HG03342 (cell line): ENCODE measurements around the gene MAP3K19.
"Not testable (repeated sequence)": the region's sequence is repeated elsewhere in the genome, so short reads cannot be mapped to it uniquely, and the experiment has no call there.

Experiments used
- ATAC-seq: cut with Tn5 transposase; IDR thresholded peaks from one replicate; pipeline ENCODE4 v1.9.1; 2021; ENCODE audit warnings: mild to moderate bottlenecking, moderate library complexity; ENCODE audit not compliant: unreplicated experiment

The MAP3K19 gene, protein sequence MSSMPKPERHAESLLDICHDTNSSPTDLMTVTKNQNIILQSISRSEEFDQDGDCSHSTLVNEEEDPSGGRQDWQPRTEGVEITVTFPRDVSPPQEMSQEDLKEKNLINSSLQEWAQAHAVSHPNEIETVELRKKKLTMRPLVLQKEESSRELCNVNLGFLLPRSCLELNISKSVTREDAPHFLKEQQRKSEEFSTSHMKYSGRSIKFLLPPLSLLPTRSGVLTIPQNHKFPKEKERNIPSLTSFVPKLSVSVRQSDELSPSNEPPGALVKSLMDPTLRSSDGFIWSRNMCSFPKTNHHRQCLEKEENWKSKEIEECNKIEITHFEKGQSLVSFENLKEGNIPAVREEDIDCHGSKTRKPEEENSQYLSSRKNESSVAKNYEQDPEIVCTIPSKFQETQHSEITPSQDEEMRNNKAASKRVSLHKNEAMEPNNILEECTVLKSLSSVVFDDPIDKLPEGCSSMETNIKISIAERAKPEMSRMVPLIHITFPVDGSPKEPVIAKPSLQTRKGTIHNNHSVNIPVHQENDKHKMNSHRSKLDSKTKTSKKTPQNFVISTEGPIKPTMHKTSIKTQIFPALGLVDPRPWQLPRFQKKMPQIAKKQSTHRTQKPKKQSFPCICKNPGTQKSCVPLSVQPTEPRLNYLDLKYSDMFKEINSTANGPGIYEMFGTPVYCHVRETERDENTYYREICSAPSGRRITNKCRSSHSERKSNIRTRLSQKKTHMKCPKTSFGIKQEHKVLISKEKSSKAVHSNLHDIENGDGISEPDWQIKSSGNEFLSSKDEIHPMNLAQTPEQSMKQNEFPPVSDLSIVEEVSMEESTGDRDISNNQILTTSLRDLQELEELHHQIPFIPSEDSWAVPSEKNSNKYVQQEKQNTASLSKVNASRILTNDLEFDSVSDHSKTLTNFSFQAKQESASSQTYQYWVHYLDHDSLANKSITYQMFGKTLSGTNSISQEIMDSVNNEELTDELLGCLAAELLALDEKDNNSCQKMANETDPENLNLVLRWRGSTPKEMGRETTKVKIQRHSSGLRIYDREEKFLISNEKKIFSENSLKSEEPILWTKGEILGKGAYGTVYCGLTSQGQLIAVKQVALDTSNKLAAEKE (N-terminal part only)

DNA sequence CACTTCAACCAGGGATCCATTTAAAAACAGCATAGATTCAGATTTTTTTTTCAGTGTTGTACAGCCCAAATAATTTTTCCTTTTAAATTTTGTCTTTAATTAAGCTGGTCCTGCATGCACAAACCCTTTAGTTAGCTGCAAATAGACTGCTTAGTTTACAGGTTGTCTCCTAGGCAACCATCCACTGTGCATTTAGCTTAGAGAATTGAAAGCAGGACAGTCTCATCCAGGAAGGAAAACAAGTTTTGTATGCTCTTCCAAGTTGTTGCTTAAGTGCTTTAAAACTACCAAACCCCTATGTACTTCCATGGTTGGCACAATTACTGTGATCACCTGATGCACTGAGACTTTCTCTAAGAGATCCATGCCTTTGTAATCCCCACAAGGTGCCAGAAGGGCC, at the start of gene MAP3K19:
TSS of gene MAP3K19 (minus strand) at position 148 of the 400 bp plus-strand sequence. CDS start 22,800 bp downstream, outside the sequence.
- no peak for ATAC-seq

DNA sequence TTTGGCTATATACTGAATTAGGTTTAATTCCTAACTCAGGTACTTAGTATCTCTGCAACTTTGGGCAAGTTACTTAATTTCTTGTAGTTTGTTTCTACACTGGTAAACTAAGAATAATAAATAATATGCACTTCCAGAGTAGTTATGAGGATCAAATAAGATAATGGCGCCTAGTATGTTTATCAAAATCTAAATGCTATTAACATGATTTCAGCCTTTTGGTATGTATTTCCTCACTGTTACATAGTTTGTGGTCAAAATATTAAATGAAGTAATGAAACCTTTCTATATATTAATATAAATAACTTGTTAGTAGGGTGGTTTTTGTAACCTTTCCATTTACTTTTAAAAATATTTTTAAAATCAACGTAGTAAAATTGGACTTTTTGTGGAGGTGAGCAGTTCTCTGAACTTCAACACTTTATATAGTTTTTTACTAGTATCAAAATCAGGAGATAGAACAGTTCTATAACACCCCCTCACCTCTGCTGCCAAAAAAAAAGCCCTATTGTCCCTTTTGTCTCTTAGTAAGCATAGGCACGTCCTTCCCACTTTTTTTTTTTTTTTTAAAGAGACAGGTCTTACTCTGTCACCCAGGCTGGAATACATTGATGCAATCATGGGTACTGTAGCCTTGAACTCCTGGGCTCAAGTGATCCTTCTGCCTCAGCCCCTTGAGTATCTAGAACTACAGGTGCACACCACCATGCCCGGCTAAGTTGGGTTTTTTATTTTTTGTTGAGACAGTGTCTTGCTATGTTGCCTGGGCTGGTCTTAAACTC, 49.6 kb upstream of the MAP3K19 start:
- no peak for ATAC-seq

DNA sequence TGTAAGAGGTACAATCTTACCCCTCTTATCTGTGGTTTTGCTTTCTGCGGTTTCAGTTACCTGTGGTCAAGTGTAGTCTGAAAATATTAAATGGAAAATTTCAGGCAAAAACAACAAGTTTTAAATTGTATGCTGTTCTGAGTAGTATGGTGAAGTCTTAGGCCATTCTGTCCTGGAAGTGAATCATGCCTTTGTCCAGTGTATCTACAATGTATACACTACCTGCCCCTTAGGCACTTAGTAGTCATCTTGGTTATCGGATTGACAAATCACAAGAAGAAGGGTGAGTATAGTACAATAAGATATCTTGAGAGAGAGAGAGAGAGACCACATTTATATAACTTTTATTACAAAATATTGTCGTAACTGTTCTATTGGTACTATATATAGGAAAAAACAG, 48.3 kb upstream of the MAP3K19 start:
- ATAC-seq, result no peak

DNA sequence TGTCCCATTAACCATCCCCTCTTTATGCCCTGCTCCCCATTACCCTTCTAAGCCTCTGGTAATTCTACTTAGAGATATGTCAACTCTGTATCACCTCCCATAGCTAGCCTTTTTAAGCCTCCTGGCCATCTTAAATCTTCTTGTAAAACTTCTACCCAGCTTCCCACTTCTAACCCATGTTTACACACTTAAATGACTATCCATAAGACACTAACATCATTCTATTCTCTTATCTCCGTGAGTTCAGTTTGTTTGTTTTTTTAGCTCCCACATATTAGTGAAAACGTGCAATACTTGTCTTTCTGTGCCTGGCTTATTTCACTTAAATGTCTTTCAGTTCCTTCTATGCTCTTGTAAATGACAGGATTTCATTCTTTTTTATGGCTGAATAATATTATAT, 47.3 kb upstream of the MAP3K19 start:
- ATAC-seq, result no peak

DNA sequence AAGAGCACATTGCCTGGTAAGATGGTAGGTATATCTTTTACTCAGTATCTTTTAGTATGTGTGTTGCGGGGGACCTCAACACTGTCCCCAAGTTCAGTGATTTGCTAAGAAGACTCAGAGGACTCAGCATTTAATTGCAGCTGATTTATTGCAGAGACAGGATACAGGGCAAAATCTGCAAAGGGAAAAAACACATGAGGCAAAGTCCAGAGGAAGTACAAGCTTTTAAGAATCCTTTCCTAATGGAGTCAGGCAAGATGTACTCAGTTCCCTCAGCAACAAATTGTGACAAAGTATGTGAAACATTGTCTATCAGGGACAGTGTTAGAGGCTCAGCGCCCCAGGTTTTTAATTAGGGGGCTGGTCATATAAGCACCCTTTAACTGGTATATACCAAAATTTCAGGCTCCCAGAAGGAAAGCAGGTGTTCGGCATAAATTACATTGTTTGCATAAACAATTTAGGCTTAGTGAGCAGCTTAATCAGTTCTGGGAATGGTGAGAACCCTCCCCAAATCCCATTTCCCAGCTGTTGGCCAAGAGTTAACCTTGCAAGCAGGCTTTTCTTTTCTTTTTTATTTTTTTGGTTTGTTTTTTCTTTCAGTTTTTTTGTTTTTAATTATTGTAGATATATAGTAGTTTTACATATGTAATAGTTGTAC, 46.6 kb upstream of the MAP3K19 start:
- ATAC-seq, result no peak

DNA sequence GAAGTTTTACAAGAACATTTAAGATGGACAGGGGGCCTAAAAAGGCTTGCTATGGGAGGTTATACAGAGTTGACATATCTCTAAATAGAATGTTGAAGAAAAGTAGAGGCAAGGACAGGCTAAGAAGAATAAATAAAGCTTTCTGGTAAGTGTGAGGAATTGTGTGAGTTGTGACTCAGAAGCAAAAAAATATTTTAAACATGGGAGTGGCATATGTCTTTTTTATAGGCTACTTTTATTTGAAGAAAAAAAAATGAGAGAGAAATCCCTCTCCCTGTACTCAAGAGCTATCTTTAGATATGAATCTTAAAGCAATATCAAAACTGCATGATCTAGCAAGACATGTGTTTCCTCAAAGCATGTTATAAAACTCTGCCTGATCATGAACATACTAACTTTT, 45.9 kb upstream of the MAP3K19 start:
- no peak for ATAC-seq

DNA sequence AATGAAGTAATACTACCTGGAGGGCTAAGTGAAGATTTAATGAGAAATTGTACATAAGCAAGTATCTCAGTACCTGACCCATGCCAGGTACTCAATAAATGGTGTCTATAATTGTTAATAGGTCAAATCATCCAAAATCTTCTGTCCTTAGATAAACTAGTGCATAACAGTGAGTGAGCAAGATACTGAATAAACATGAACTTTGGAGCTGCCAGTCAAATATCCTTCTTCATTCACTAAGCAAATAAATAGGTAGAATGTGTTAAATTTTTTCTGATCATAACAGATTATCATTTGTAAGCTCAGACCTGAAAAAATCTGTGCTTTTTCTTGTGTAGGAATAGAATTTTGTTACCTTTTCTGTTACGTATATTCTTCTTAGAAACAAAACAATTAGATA, 44.4 kb upstream of the MAP3K19 start:
- no peak for ATAC-seq

DNA sequence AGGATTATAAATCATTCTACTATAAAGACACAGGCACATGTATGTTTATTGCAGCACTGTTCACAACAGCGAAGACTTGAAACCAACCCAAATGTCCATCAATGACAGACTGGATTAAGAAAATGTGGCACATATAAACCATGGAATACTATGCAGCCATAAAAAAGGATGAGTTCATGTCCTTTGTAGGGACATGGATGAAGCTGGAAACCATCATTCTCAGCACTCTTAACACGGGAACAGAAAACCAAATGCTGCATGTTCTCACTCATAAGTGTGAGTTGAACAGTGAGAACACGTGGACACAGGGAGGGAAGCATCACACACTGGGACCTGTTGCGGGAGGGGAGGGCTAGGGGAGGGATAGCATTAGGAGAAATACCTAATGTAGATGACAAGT, 42.4 kb upstream of the MAP3K19 start:
- ATAC-seq, result not testable (repeated sequence)

DNA sequence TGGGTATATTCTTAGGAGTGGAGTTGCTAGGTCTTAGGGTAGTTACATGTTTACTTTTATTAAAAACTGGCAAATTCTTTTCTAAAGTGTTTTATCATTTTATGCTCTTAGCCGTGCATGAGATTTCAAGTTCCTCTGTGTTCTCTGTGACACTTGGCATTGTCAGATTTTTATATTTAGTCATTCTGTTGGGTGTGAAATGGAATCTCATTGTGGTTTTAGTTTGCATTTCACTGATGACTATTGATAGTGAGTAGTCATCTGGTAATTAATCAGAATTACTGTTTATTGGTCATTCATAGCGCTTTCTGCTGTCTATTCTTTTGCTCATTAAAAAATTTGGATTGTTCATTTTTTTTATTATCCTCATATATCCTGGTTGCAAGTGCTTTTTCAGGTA, 39.0 kb upstream of the MAP3K19 start:
- no peak for ATAC-seq

DNA sequence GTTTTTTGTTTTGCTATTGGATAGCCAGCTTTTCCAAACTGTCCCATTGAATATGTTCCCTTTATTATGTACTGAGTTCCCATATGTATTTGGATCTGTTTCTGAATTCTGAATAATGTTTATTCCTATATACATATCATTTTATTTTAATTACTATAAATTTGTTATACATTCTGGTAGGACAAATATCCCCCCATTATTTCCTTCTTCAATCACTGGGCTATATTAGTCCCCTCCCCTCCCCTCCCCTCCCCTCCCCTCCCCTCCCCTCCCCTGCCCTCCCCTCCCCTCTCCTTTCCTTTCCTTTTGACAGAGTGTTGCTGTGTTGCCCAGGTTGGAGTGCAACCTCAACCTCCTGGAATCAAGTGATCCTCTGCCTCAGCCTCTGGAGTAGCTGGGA, 31.2 kb upstream of the MAP3K19 start:
- ATAC-seq, result no peak

DNA sequence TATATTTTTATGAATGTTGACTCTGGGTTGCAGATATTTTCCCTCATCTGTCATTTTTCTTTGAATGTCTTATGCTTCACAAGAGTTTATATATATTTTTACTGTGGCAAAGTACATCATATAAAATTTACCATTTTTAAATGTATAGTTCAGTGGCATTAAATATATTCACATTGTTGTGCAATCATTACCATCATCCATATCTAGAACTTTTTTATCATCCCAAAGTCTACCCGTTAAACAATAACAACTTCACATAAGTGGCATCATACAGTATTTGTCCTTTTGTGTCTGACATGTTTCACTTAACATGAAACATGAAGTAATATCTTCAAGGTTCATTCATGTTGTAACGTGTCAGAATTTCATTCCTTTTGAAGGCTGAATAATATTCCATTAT, 29.3 kb upstream of the MAP3K19 start:
- no peak for ATAC-seq

DNA sequence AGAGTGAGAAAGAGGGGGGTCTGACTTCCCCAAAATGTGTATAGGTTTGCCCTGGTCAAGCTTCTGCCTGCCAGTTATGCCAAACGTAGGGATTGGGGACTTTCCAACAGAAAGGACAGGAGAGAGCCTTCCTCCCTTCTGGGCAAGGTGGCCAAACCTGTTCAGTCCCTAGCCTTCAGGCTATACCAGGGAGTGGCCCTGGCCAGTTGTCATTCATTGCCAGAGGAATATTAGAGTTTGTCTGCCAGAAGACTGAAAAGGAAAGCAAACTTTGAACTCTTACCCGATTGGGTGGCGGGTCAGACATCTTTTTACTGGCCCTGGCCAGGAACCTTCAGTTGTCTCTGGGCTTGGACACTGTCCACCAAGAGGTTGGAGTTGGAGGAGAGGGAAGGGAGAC, 27.0 kb upstream of the MAP3K19 start:
- no peak for ATAC-seq

DNA sequence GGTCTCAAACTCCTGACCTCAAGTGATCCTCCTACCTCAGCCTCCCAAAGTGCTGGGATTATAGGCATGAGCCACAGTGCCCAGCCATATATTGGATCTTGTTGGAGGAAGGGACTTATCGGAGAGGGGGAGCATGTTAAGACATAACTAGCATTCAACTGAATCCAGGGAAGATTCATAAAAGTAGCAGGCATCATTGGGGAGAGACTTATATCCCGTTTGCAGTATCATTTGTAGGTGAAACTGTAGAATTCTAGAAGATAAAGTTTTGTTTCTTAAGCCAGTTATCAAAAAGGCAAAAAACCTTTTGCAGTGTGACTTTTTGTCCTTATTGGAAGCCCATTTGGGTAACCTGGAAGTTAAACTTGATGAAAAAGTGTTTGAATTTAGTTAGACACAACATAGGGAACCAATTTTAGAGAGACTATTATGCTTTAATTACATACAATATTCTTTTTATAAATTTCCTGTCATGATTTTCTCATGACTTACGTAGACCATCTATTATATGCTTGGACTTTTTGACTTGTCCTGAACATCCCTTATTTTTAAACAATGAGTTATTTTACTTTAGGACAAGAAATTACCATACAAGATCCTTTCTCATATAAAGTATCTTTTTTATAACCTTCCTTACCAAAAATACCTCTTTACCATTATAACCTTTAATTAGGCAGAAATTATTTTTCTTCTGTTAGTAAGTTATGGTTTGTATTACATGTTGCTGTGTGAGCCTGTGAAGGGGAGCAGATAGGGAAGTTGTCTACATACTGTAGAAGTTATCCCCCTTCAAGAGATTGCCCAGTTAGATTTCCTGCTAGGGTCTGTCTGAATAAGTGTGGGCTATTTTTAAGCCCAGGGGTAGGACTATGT, 25.1 kb upstream of the MAP3K19 start:
- no peak for ATAC-seq

DNA sequence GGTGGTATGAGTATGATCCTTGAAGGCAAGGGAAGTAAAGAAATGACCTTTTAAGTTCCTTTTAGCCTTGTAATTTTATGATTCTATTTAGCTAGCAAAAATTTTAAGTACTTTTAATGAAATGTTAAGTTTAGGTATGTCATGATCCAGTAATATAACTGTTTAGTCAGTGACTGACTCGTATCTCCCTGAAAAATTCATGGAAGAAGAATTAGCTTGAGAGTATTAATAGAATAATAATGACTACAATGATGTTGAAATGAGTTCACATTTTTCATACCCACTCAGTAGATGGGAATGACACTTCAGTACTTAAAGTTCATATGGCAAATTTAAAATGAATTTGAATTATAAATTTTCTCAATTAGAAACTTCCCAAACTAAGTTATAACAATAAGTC, 19.5 kb upstream of the MAP3K19 start:
- ATAC-seq, result no peak

DNA sequence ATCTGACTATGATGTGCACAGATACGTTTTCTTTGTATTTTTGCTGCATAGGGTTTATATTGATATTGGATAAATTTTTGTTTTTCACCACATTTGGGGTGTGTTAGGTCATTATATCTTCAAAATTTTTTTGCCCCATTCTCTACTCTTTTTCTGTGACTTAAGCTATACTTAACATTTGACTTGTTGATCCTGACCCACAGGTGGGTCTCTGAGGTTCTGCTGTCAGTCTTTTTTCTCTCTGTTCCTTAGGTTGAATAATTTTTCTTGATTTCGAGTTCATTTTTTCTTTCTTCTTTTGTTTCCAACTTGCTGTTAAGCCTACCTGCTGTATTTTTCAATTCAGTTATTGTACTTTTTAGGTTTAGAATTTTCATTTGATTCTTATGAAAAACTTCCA, 16.9 kb upstream of the MAP3K19 start:
- ATAC-seq, result no peak

DNA sequence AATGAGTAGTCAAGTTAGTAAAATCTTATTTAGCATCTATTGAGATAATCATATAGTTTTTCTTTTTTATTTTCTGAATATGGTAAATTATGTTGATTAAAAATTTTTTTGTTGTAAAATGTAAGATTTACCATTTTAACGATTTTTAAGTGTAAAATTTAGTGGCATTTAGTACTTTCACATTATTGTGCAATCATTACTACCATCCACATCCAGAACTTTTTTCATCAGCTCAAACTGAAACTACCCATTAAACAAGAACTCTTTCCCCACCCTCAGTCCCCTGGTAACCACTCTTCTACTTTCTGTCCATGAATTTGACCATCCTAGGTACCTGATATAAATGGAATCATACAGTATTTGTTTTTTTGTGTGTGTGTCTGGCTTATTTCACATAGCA, 16.0 kb upstream of the MAP3K19 start:
- no peak for ATAC-seq

DNA sequence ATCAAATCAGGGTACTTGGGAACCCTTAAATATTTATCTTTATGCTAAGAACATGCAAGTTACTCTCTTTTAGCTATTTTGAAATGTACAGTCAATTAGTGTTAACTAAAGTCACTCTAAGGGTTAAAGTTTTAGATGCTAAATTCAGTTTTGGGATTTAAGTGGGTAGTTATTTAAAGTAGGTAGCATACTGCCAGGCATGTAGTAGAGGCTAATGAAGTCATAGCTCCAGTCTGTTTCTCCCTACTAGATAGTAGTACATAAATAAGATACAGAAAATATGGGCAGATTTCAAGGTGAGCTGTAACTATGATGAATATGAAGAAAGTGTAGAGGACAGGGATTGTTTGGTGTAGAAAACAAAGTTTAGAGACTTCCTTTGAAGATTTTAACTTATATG, 12.3 kb upstream of the MAP3K19 start:
- no peak for ATAC-seq

DNA sequence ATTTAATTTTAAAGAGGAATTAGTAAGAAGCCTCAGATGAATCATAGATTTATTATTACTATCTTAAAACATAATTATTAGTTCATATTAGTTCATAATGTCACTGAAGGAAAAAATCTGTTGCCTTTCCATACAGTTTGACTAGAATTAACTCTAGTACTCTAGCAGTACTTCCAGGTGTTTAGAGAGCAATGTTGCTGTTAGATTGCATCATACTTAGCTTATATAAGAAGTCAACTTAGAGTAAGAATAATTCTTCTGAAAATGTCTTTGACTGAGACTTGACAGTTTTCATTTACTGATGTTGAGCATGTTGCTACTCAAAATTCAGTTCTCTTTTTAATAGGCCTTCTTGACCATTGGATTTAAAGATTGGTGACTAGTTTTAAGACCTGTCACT, 9.5 kb upstream of the MAP3K19 start:
- no peak for ATAC-seq

DNA sequence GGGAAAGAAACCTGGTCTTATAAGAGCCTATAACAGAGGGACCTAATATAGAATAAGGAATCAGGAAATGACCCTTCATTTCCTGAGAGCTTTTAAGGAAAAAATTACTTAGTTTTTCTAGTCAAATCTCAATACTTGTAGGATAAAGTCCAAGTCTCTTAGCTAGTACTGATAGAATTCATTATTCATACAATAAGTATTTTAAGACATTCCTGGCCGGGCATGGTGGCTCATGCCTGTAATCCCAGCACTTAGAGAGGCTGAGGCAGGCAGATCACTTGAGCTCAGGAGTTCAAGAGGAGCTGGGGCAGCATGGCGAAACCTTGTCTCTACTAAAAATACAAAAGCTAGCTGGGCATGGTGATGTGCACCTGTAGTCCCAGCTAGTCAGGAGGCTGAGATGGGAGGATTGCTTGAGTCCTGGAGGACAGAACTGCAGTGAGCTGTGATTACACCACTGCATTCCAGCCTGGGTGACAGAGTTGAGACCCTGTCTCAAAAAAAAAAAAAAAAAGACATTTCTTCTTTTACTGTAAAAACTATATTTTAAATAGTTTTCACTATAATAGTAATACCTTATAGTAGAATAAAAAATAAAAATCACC, 8.0 kb upstream of the MAP3K19 start:
- no peak for ATAC-seq
